CD4-positive, alpha-beta T cell (primary cell): ENCODE data around the gene DGKI. TPM values are rescaled to one million over a fixed set of nuclear protein-coding genes. Genes with fewer than 3 reads are reported as not detected.

Source experiments
- ATAC-seq: fragments of 200-7000 bp; cut with Tn5 transposase; one replicate; pipeline ENCODE4 v1.10.0; 2022; ENCODE audit warnings: mild to moderate bottlenecking; ENCODE audit not compliant: poor library complexity
- CTCF ChIA-PET: fragments of 350-600 bp; sonication (Branson Sonifier 250); formaldehyde crosslinking; loops from one replicate; lab custom pipeline; 2021; ENCODE audit warnings: antibody characterized with exemption, inconsistent platforms; lab: Charles Lee
- POLR2A ChIA-PET: fragments of 350-600 bp; sonication (Branson Sonifier 250); formaldehyde crosslinking; loops from one replicate; lab custom pipeline; 2021; ENCODE audit warnings: antibody characterized with exemption, inconsistent platforms; lab: Charles Lee
- DNase-seq, 14 experiments: peaks; one replicate each; pipeline ENCODE4 v3.0.0-alpha.2; 2013 to 2020; ENCODE audit warnings: mixed read lengths in 2 of 14
- H3K27ac ChIP-seq, 2 donors: one replicate each; pipeline versions ENCODE4 v1.5.1 to v1.7.0; 2013; ENCODE audit warnings: low read length in 2 of 2, low read depth in 1 of 2, mild to moderate bottlenecking in 1 of 2
- H3K27me3 ChIP-seq, 2 experiments: 1 replicate in 1 of 2; 2 replicates in 1 of 2; pipeline versions ENCODE4 v1.6.1 to v1.7.0; 2013; ENCODE audit warnings: low read length in 2 of 2, control low read depth in 1 of 2, mild to moderate bottlenecking in 1 of 2, moderate library complexity in 1 of 2; ENCODE audit not compliant: insufficient read depth in 2 of 2, control insufficient read depth in 1 of 2
- H3K36me3 ChIP-seq: one replicate; pipeline ENCODE4 v1.6.1; 2013; ENCODE audit warnings: low read length, control low read depth; ENCODE audit not compliant: insufficient read depth
- H3K4me1 ChIP-seq: one replicate; pipeline ENCODE4 v1.6.1; 2013; ENCODE audit warnings: low read length, control low read depth; ENCODE audit not compliant: insufficient read depth
- H3K4me3 ChIP-seq: one replicate; pipeline ENCODE4 v1.5.1; 2013; ENCODE audit warnings: mild to moderate bottlenecking, low read length, moderate library complexity
- H3K9me3 ChIP-seq, 2 experiments: 1 replicate in 1 of 2; 2 replicates in 1 of 2; pipeline versions ENCODE4 v1.6.1 to v1.7.0; 2013; ENCODE audit warnings: low read length in 2 of 2, mild to moderate bottlenecking in 2 of 2, control low read depth in 1 of 2, moderate library complexity in 1 of 2; ENCODE audit not compliant: control insufficient read depth in 1 of 2, insufficient read depth in 1 of 2
- H3K27ac Mint-ChIP-seq: one replicate; pipeline ENCODE4 v1.8.0; 2020; ENCODE audit warnings: mixed read lengths
- H3K27me3 Mint-ChIP-seq: one replicate; pipeline ENCODE4 v1.8.0; 2021; ENCODE audit warnings: mixed read lengths
- H3K36me3 Mint-ChIP-seq: one replicate; pipeline ENCODE4 v1.8.0; 2021; ENCODE audit warnings: low read depth, mixed read lengths
- H3K4me1 Mint-ChIP-seq: one replicate; pipeline ENCODE4 v1.8.0; 2021; ENCODE audit warnings: low read depth, mixed read lengths
- H3K4me3 Mint-ChIP-seq: one replicate; pipeline ENCODE4 v1.8.0; 2020; ENCODE audit warnings: mild to moderate bottlenecking, mixed read lengths
- H3K9me3 Mint-ChIP-seq: one replicate; pipeline ENCODE4 v1.8.0; 2020; ENCODE audit warnings: mixed read lengths
- intact Hi-C, 2 experiments: fragments of 100-400 bp; cut with DNase I in 1 of 2; cut with micrococcal nuclease in 1 of 2; formaldehyde crosslinking; loops; one replicate each; pipeline versions ENCODE4 v1.15.1 to v1.9.0; 2023 to 2025; cut with DNase I, micrococcal nuclease
- total RNA-seq, 174 experiments: library from RNA in 2 of 174; stranded (reverse) in 2 of 174; gene quantifications; one replicate each; pipeline ENCODE4 v1.2.3 and lab custom pipeline; 2021 to 2026
- TF ChIP-seq, protein P1 (sequence below): fragments of 200-600 bp; IDR thresholded peaks from one replicate; pipeline ENCODE4 v1.8.0; 2022; ENCODE audit warnings: antibody characterized with exemption, mild to moderate bottlenecking

DGKI gene
- total RNA-seq, 2 experiments from 2014 or later = not detected

DNA sequence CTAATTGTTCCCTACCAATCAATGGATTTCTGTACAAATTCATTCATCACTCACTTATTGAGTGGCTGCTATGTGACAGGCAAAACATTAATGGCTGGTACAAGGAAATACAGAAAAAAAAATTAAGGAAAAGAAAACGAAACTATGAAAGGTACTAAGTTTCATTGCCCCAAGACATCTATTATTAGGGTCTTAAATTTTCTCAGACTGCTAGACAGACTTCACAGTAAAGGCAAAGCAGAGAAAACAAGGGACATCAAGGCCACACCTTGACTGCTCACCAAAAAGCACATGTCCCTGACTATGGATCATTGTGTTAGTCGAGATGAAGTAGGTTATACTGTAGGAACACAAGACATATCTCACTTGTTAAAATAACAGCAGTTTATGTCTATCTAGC, 36.5 kb downstream of the DGKI start:
- CTCF ChIA-PET = no interaction called here

GRCh38 chr7:137804836-137805235, 41.9 kb downstream of the DGKI start:
- DNase-seq (no peak), ATAC-seq (no peak)
- H3K36me3 ChIP-seq = no peaks in the 10 kb centered on the region
- intact Hi-C loops = no loop called here
- no peak overlapping the region for H3K27ac ChIP-seq
- TF ChIP-seq, protein P1, sequence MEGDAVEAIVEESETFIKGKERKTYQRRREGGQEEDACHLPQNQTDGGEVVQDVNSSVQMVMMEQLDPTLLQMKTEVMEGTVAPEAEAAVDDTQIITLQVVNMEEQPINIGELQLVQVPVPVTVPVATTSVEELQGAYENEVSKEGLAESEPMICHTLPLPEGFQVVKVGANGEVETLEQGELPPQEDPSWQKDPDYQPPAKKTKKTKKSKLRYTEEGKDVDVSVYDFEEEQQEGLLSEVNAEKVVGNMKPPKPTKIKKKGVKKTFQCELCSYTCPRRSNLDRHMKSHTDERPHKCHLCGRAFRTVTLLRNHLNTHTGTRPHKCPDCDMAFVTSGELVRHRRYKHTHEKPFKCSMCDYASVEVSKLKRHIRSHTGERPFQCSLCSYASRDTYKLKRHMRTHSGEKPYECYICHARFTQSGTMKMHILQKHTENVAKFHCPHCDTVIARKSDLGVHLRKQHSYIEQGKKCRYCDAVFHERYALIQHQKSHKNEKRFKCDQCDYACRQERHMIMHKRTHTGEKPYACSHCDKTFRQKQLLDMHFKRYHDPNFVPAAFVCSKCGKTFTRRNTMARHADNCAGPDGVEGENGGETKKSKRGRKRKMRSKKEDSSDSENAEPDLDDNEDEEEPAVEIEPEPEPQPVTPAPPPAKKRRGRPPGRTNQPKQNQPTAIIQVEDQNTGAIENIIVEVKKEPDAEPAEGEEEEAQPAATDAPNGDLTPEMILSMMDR = no peak
- Mint-ChIP-seq H3K36me3 (no peaks in the 10 kb centered on the region), H3K4me3 (no peak overlapping the region), H3K9me3 (no peaks in the 10 kb centered on the region), H3K27ac (no peak overlapping the region), H3K27me3 (peaks cover 28% of the 10 kb centered on the region), H3K4me1 (no peaks in the 10 kb centered on the region)
- ChIA-PET CTCF (no interaction called here), POLR2A (no interaction called here)
- no peak overlapping the region for H3K4me3 ChIP-seq
- H3K9me3 ChIP-seq = no peaks in the 10 kb centered on the region
- peaks cover 3% of the 10 kb centered on the region in 2 experiments for H3K27me3 ChIP-seq
- no peaks in the 10 kb centered on the region for H3K4me1 ChIP-seq

More for the DNA sequence above, 36.5 kb downstream of the DGKI start:
- ATAC-seq = no peak
- Histone ChIP-seq H3K27me3 (peaks cover 0 to 2% of the 10 kb centered on the region in 2 experiments), H3K36me3 (no peaks in the 10 kb centered on the region), H3K9me3 (no peaks in the 10 kb centered on the region), H3K4me1 (no peaks in the 10 kb centered on the region), H3K4me3 (no peak overlapping the region), H3K27ac (no peak overlapping the region)
- H3K9me3 Mint-ChIP-seq = no peaks in the 10 kb centered on the region
- POLR2A ChIA-PET = no interaction called here
- H3K4me1 Mint-ChIP-seq = no peaks in the 10 kb centered on the region
- no peak for DNase-seq
- H3K27ac Mint-ChIP-seq = no peak overlapping the region
- H3K4me3 Mint-ChIP-seq = no peak overlapping the region
- no peaks in the 10 kb centered on the region for H3K36me3 Mint-ChIP-seq
- TF ChIP-seq, protein P1 = no peak
- peaks cover 26% of the 10 kb centered on the region for H3K27me3 Mint-ChIP-seq
- intact Hi-C loops = no loop called here

GRCh38 chr7:137801491-137801890, 45.3 kb downstream of the DGKI start:
- no peaks in the 10 kb centered on the region for H3K4me1 ChIP-seq
- ATAC-seq (no peak), DNase-seq (no peak)
- H3K27ac Mint-ChIP-seq = no peak overlapping the region
- ChIA-PET POLR2A (no interaction called here), CTCF (no interaction called here)
- H3K9me3 Mint-ChIP-seq = no peaks in the 10 kb centered on the region
- intact Hi-C loops = no loop called here
- no peak overlapping the region for H3K4me3 ChIP-seq
- no peak overlapping the region for H3K27ac ChIP-seq
- H3K27me3 ChIP-seq = peaks cover 3% of the 10 kb centered on the region in 2 experiments
- H3K9me3 ChIP-seq = no peaks in the 10 kb centered on the region
- TF ChIP-seq, protein P1 = no peak
- no peak overlapping the region for H3K4me3 Mint-ChIP-seq
- no peaks in the 10 kb centered on the region for H3K36me3 Mint-ChIP-seq
- peaks cover 17% of the 10 kb centered on the region for H3K27me3 Mint-ChIP-seq
- no peaks in the 10 kb centered on the region for H3K36me3 ChIP-seq
- H3K4me1 Mint-ChIP-seq = no peaks in the 10 kb centered on the region
